Liver (tissue), 9 donors: ENCODE measurements around the gene CASP8AP2. TPM values are rescaled to one million over a fixed set of nuclear protein-coding genes. Genes with fewer than 3 reads are reported as not detected.

Experiments
- DNase-seq: peaks from one replicate; pipeline ENCODE4 v3.0.0-alpha.2; 2017; ENCODE audit warnings: low spot score
- H3K27ac ChIP-seq, 2 donors: one replicate each; pipeline ENCODE4 v1.7.0; 2013; ENCODE audit warnings: inconsistent platforms in 2 of 2, low read length in 2 of 2, control low read depth in 1 of 2, low read depth in 1 of 2, mild to moderate bottlenecking in 1 of 2
- H3K27me3 ChIP-seq, 4 donors: one replicate each; pipeline versions ENCODE4 v1.6.1 to v1.7.0; 2013; ENCODE audit warnings: low read length in 3 of 4, inconsistent platforms in 1 of 4, mild to moderate bottlenecking in 1 of 4, moderate library complexity in 1 of 4; ENCODE audit not compliant: control insufficient read depth in 4 of 4, insufficient read depth in 4 of 4
- H3K36me3 ChIP-seq, 4 donors: one replicate each; pipeline versions ENCODE4 v1.6.1 to v1.7.0; 2013; ENCODE audit warnings: low read length in 3 of 4, mild to moderate bottlenecking in 3 of 4, low read depth in 1 of 4, moderate library complexity in 1 of 4; ENCODE audit not compliant: control insufficient read depth in 4 of 4, insufficient read depth in 3 of 4
- H3K4me1 ChIP-seq, 4 donors: one replicate each; pipeline versions ENCODE4 v1.6.1 to v1.7.0; 2013; ENCODE audit warnings: low read length in 3 of 4, mild to moderate bottlenecking in 3 of 4, moderate library complexity in 1 of 4; ENCODE audit not compliant: control insufficient read depth in 4 of 4, insufficient read depth in 4 of 4
- H3K4me3 ChIP-seq, 3 donors: one replicate each; pipeline versions ENCODE4 v1.6.1 to v1.7.0; 2013; ENCODE audit warnings: low read length in 3 of 3, control low read depth in 1 of 3, low read depth in 1 of 3, mild to moderate bottlenecking in 1 of 3
- H3K9ac ChIP-seq, 2 donors: one replicate each; pipeline ENCODE4 v1.7.0; 2013; ENCODE audit warnings: low read length in 2 of 2, mild to moderate bottlenecking in 2 of 2, moderate library complexity in 2 of 2, control low read depth in 1 of 2, low read depth in 1 of 2
- H3K9me3 ChIP-seq, 4 donors: one replicate each; pipeline versions ENCODE4 v1.6.1 to v1.7.0; 2013; ENCODE audit warnings: low read length in 3 of 4; ENCODE audit not compliant: control insufficient read depth in 4 of 4
- EGR1 ChIP-seq, 2 donors: IDR thresholded peaks; 2 replicates each; pipeline ENCODE4 v1.6.1; 2016 to 2018; ENCODE audit warnings: antibody characterized with exemption in 2 of 2, low read depth in 2 of 2
- FOXA1 ChIP-seq: IDR thresholded peaks from 2 replicates; pipeline ENCODE4 v1.6.1; 2016; ENCODE audit warnings: antibody characterized with exemption
- FOXA2 ChIP-seq: IDR thresholded peaks from 2 replicates; pipeline ENCODE4 v1.6.1; 2016; ENCODE audit warnings: antibody characterized with exemption
- GABPA ChIP-seq, 2 donors: IDR thresholded peaks in 1 of 2; conservative IDR thresholded peaks in 1 of 2; 2 replicates each; pipeline ENCODE4 v1.6.1; 2016; ENCODE audit warnings: antibody characterized with exemption in 2 of 2, mild to moderate bottlenecking in 1 of 2, moderate library complexity in 1 of 2
- HNF4A ChIP-seq, 2 donors: conservative IDR thresholded peaks; 2 replicates each; pipeline ENCODE4 v1.6.1; 2016; ENCODE audit warnings: antibody characterized with exemption in 2 of 2, mild to moderate bottlenecking in 2 of 2
- HNF4G ChIP-seq: IDR thresholded peaks from 2 replicates; pipeline ENCODE4 v1.6.1; 2016; ENCODE audit warnings: antibody characterized with exemption
- JUND ChIP-seq, 2 donors: IDR thresholded peaks; 2 replicates each; pipeline ENCODE4 v1.6.1; 2016; ENCODE audit warnings: antibody characterized with exemption in 2 of 2
- RAD21 ChIP-seq, 2 donors: IDR thresholded peaks; 2 replicates each; pipeline ENCODE4 v1.6.1; 2016; ENCODE audit warnings: antibody characterized with exemption in 2 of 2, mild to moderate bottlenecking in 2 of 2
- RXRA ChIP-seq, 2 donors: IDR thresholded peaks; 2 replicates each; pipeline ENCODE4 v1.6.1; 2017 to 2018; ENCODE audit warnings: antibody characterized with exemption in 2 of 2, mild to moderate bottlenecking in 1 of 2
- SP1 ChIP-seq: IDR thresholded peaks from 2 replicates; pipeline ENCODE4 v1.6.1; 2018; ENCODE audit warnings: antibody characterized with exemption, mild to moderate bottlenecking
- TAF1 ChIP-seq: conservative IDR thresholded peaks from 2 replicates; pipeline ENCODE4 v1.6.1; 2016; ENCODE audit warnings: antibody characterized with exemption, mild to moderate bottlenecking
- YY1 ChIP-seq: IDR thresholded peaks from 2 replicates; pipeline ENCODE4 v1.6.1; 2016; ENCODE audit warnings: antibody characterized with exemption, mild to moderate bottlenecking
- WGBS: extraction: QIAGEN DNeasy Blood & Tissue Kit; methylation state at CpG from one replicate; pipeline ENCODE4 v1.1.7; 2013; 5-methylcytosine and 5-hydroxymethylcytosine counted together
- polyA plus RNA-seq, 2 donors: library from polyadenylated mRNA; stranded (reverse) in 1 of 2; unstranded in 1 of 2; fragments of 200-250 nt in 1 of 2; fragments of >200 nt in 1 of 2; fragmentation: Nextera tagmentation in 1 of 2; extraction: Ambion mirVana in 1 of 2; gene quantifications; one replicate each; pipeline versions ENCODE4 v1.2.1 to v1.2.3, GENCODE V29; 2013 to 2015
- total RNA-seq, 2 donors: library from RNA; depleted of rRNA; stranded (reverse); fragments of >200 nt; gene quantifications; one replicate each; pipeline ENCODE4 v1.2.3, GENCODE V29; 2014
- TF ChIP-seq, protein P1 (sequence below): IDR thresholded peaks from 2 replicates; pipeline ENCODE4 v1.6.1; 2016; ENCODE audit warnings: antibody characterized with exemption, mild to moderate bottlenecking
- TF ChIP-seq, protein P2 (sequence below): IDR thresholded peaks from 2 replicates; pipeline ENCODE4 v1.6.1; 2016; ENCODE audit warnings: antibody characterized with exemption
- TF ChIP-seq, protein P3 (sequence below): IDR thresholded peaks from 2 replicates; pipeline ENCODE4 v1.6.1; 2016; ENCODE audit warnings: antibody characterized with exemption
- TF ChIP-seq, protein P4 (sequence below): IDR thresholded peaks from 2 replicates; pipeline ENCODE4 v1.6.1; 2016; ENCODE audit warnings: antibody characterized with exemption
- donor health status: healthy.
- donor health status: healthy.
- donor health status: healthy.
- donor health status: healthy.
- donor health status: healthy.

The CASP8AP2 gene
- total and polyA plus RNA-seq, 4 donors: 1.9 to 12.2 (median 7.1) TPM

DNA sequence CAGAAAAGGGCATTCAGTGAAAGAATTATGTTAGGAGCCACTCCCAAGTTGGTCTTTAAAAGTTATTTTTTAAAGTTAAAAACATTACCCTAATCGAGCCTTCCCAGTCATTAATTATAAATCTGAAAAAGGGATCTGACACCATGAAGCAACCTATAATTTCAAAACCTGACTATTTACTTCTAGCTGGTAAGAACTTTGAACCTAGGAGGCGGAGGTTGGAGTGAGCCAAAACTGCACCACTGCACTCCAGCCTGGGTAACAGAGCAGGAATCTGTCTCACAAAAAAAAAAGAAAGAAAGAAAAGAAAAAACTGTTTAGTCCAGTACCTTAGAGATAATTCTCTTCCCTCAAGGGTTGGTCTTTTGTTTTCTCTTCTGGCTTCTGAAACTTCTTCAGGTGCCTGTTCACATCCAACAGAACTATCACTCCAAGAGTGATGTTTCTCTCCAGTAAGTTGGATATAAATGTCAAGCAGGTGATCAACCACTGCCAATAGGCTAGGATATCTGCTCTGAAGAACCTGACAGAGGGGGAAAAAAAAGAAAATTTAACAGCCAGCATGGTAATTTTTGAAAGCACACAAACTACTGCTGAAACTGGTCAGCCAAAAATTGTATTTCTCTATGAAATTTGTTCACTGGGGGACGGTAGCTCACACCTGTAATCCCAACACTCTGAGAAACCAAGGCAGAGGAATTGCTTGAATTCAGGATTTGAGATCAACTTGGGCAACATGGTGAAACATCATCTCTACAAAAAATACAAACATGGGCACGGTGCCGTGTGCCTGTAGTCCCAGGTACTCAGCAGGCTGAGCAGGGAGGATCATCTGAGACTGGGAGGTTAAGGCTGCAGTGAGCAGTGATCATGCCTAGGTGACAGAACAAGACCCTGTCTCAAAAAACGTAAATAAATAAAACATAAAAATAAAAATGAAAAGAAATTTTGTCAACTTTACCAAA is 48.3 kb upstream of the CASP8AP2 start:
- WGBS: 43% methylated on average over 6 of the region's 6 CpGs

DNA sequence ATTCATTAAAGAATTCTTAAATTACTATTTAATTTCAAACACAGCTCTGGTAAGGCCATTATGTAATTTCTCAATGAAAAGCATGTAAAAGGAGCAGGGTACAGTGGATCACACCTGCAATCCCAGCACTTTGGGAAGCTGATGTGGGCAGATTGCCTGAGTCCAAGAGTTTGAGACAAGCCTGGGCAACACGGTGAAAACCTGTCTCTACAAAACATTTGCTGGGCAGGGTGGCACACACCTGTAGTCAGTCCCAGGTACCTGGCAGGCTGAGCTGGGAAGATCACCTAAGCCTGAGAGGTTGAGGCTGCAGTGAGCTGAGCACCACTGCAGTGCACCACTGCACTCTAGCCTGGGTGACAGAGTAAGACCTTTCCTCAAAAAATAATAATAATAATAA is 47.5 kb upstream of the CASP8AP2 start:
- H3K4me3 ChIP-seq: no peak overlapping the region
- H3K9me3 ChIP-seq: no peaks in the 10 kb centered on the region
- peaks cover 0 to 3% (median 0%) of the 10 kb centered on the region in 4 donors for H3K36me3 ChIP-seq
- WGBS: 29% methylated on average over 1 of the region's 1 CpG
- H3K27ac ChIP-seq: peak overlapping the region; percentile 9 to 89
- DNase-seq: no peak
- no peaks in the 10 kb centered on the region for H3K27me3 ChIP-seq
- no peak overlapping the region for H3K9ac ChIP-seq
- H3K4me1 ChIP-seq: peaks cover 6 to 38% (median 18%) of the 10 kb centered on the region in 4 donors
- TF ChIP-seq FOXA2: no peak
- TF ChIP-seq, protein P1, sequence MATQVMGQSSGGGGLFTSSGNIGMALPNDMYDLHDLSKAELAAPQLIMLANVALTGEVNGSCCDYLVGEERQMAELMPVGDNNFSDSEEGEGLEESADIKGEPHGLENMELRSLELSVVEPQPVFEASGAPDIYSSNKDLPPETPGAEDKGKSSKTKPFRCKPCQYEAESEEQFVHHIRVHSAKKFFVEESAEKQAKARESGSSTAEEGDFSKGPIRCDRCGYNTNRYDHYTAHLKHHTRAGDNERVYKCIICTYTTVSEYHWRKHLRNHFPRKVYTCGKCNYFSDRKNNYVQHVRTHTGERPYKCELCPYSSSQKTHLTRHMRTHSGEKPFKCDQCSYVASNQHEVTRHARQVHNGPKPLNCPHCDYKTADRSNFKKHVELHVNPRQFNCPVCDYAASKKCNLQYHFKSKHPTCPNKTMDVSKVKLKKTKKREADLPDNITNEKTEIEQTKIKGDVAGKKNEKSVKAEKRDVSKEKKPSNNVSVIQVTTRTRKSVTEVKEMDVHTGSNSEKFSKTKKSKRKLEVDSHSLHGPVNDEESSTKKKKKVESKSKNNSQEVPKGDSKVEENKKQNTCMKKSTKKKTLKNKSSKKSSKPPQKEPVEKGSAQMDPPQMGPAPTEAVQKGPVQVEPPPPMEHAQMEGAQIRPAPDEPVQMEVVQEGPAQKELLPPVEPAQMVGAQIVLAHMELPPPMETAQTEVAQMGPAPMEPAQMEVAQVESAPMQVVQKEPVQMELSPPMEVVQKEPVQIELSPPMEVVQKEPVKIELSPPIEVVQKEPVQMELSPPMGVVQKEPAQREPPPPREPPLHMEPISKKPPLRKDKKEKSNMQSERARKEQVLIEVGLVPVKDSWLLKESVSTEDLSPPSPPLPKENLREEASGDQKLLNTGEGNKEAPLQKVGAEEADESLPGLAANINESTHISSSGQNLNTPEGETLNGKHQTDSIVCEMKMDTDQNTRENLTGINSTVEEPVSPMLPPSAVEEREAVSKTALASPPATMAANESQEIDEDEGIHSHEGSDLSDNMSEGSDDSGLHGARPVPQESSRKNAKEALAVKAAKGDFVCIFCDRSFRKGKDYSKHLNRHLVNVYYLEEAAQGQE: no peak
- no peak for TF ChIP-seq RAD21 (IDR thresholded peaks at IDR 0.05)
- no peak for TF ChIP-seq GABPA (IDR thresholded peaks at IDR 0.05 in 1 of 2, conservative IDR thresholded peaks at IDR 0.05 in 1 of 2)
- TF ChIP-seq RXRA (IDR thresholded peaks at IDR 0.05): no peak
- no peak for TF ChIP-seq HNF4A (conservative IDR thresholded peaks at IDR 0.05)
- TF ChIP-seq HNF4G: no peak
- TF ChIP-seq EGR1 (IDR thresholded peaks at IDR 0.05; ENCODE audit: low read depth in 2 of 2): no peak
- TF ChIP-seq, protein P2, sequence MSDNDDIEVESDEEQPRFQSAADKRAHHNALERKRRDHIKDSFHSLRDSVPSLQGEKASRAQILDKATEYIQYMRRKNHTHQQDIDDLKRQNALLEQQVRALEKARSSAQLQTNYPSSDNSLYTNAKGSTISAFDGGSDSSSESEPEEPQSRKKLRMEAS: no peak
- TF ChIP-seq, protein P3, sequence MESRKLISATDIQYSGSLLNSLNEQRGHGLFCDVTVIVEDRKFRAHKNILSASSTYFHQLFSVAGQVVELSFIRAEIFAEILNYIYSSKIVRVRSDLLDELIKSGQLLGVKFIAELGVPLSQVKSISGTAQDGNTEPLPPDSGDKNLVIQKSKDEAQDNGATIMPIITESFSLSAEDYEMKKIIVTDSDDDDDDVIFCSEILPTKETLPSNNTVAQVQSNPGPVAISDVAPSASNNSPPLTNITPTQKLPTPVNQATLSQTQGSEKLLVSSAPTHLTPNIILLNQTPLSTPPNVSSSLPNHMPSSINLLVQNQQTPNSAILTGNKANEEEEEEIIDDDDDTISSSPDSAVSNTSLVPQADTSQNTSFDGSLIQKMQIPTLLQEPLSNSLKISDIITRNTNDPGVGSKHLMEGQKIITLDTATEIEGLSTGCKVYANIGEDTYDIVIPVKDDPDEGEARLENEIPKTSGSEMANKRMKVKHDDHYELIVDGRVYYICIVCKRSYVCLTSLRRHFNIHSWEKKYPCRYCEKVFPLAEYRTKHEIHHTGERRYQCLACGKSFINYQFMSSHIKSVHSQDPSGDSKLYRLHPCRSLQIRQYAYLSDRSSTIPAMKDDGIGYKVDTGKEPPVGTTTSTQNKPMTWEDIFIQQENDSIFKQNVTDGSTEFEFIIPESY: no peak

More for the DNA sequence above, 48.3 kb upstream of the CASP8AP2 start:
- Histone ChIP-seq H3K9me3 (no peaks in the 10 kb centered on the region), H3K27ac (peak overlapping the region; percentile 89 to 94), H3K27me3 (no peaks in the 10 kb centered on the region), H3K9ac (peak overlapping the region; percentile 66 to 75), H3K4me3 (no peak overlapping the region), H3K4me1 (peaks cover 6 to 33% (median 15%) of the 10 kb centered on the region in 4 donors), H3K36me3 (peaks cover 0 to 4% (median under 1%) of the 10 kb centered on the region in 4 donors)
- TF ChIP-seq HNF4A (conservative IDR thresholded peaks at IDR 0.05) (peak; percentile 95), SP1 (peak; percentile 96), RAD21 (IDR thresholded peaks at IDR 0.05) (peak in 1 of 2 donors; percentile 19), FOXA1 (no peak), JUND (IDR thresholded peaks at IDR 0.05) (peak; percentile 14 to 56), TAF1 (no peak), HNF4G (peak; percentile 57), RXRA (IDR thresholded peaks at IDR 0.05) (peak in 1 of 2 donors; percentile 54), YY1 (peak; percentile 36)
- TF ChIP-seq, protein P3: peak; percentile 57
- TF ChIP-seq, protein P1: peak; percentile 64
- TF ChIP-seq, protein P4, sequence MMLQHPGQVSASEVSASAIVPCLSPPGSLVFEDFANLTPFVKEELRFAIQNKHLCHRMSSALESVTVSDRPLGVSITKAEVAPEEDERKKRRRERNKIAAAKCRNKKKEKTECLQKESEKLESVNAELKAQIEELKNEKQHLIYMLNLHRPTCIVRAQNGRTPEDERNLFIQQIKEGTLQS: no peak
- DNase-seq: no peak
